Smooth muscle cell (in vitro differentiated cells): Measurements from ENCODE around the gene TTC33. TPM values are rescaled to one million over a fixed set of nuclear protein-coding genes. Genes with fewer than 3 reads are reported as not detected.

ENCODE experiments used
- DNase-seq: peaks from one replicate; lab custom pipeline; 2025; ENCODE audit not compliant: unreplicated experiment; lab: John Stamatoyannopoulos, UW
- H2AFZ ChIP-seq: fragments of 200-600 bp; sonication (generic); 2 replicates; pipeline ENCODE4 v1.6.0; 2016; ENCODE audit warnings: antibody characterized with exemption, low read depth, mild to moderate bottlenecking
- H3F3A ChIP-seq: fragments of 200-600 bp; sonication (generic); 2 replicates; pipeline ENCODE4 v1.6.0; 2017; ENCODE audit warnings: antibody characterized with exemption, low read depth
- H3K27ac ChIP-seq: fragments of 200-600 bp; sonication (generic); 2 replicates; pipeline ENCODE4 v1.5.1; 2016; ENCODE audit warnings: low read depth, mild to moderate bottlenecking
- H3K27me3 ChIP-seq: fragments of 200-600 bp; sonication (generic); 2 replicates; pipeline ENCODE4 v1.6.1; 2016; ENCODE audit warnings: low read depth, mild to moderate bottlenecking
- H3K36me3 ChIP-seq: fragments of 200-600 bp; sonication (generic); 2 replicates; pipeline ENCODE4 v1.5.1; 2016; ENCODE audit warnings: low read depth
- H3K4me1 ChIP-seq: fragments of 200-600 bp; sonication (generic); 2 replicates; pipeline ENCODE4 v1.5.1; 2016; ENCODE audit warnings: low read depth
- H3K4me2 ChIP-seq: fragments of 200-600 bp; sonication (generic); 2 replicates; pipeline ENCODE4 v1.6.0; 2016; ENCODE audit warnings: mild to moderate bottlenecking
- H3K4me3 ChIP-seq: fragments of 200-600 bp; sonication (generic); 2 replicates; pipeline ENCODE4 v1.5.1; 2016; ENCODE audit warnings: mild to moderate bottlenecking
- H3K79me2 ChIP-seq: fragments of 200-600 bp; sonication (generic); 2 replicates; pipeline ENCODE4 v1.6.0; 2016; ENCODE audit warnings: low read depth, mild to moderate bottlenecking
- H3K9ac ChIP-seq: fragments of 200-600 bp; sonication (generic); 2 replicates; pipeline ENCODE4 v1.6.0; 2016; ENCODE audit warnings: low read depth
- H3K9me3 ChIP-seq: fragments of 200-600 bp; sonication (generic); replicated peaks from 2 replicates; pipeline ENCODE4 v1.5.1; 2016; ENCODE audit warnings: low read depth
- H4K20me1 ChIP-seq: fragments of 200-600 bp; sonication (generic); 2 replicates; pipeline ENCODE4 v1.6.0; 2016; ENCODE audit warnings: low read depth
- CTCF ChIP-seq: fragments of 200-600 bp; sonication (generic); IDR thresholded peaks from 2 replicates; pipeline ENCODE4 v1.5.1; 2017; ENCODE audit warnings: borderline replicate concordance, mild to moderate bottlenecking, antibody characterized with exemption; ENCODE audit not compliant: insufficient read depth, poor library complexity, severe bottlenecking
- WGBS: methylation state at CpG from one replicate; pipeline ENCODE4 v1.1.7; 2016; ENCODE audit warnings: low lambda C conversion rate; 5-methylcytosine and 5-hydroxymethylcytosine counted together
- polyA plus RNA-seq: library from polyadenylated mRNA; unstranded; fragments of >200 nt; fragmentation: Nextera tagmentation; extraction: Ambion mirVana; gene quantifications from 2 replicates; pipeline ENCODE4 v1.2.1, GENCODE V29; 2016
- total RNA-seq: library from RNA; depleted of rRNA; stranded (reverse); fragments of >200 nt; gene quantifications from 2 replicates; pipeline ENCODE4 v1.2.3, GENCODE V29; 2014

TTC33 gene
- total and polyA plus RNA-seq, 2 experiments from 2014 or later: 13.1 to 22.1 TPM

GRCh38 chr5:40578501-40579451, 177.0 kb downstream of the TTC33 start:
- H3K9ac ChIP-seq: no peak overlapping the region
- TF ChIP-seq CTCF: no peak
- no peaks in the 10 kb centered on the region for H3F3A ChIP-seq
- H3K27ac ChIP-seq: no peak overlapping the region
- H3K27me3 ChIP-seq: no peaks in the 10 kb centered on the region
- peak overlapping the region; percentile 45 for H2AFZ ChIP-seq
- no peaks in the 10 kb centered on the region for H3K36me3 ChIP-seq
- H3K4me2 ChIP-seq: no peak overlapping the region
- no peaks in the 10 kb centered on the region for H3K79me2 ChIP-seq
- 72% methylated on average over 9 of the region's 9 CpGs for WGBS
- H3K4me3 ChIP-seq: no peak overlapping the region
- no peak for DNase-seq
- no peaks in the 10 kb centered on the region for H4K20me1 ChIP-seq
- no peaks in the 10 kb centered on the region for H3K4me1 ChIP-seq
- no peaks in the 10 kb centered on the region for H3K9me3 ChIP-seq

- no peak overlapping the region for H3K4me3 ChIP-seq
- no peaks in the 10 kb centered on the region for H3K36me3 ChIP-seq
- no peaks in the 10 kb centered on the region for H3K9me3 ChIP-seq
- no peaks in the 10 kb centered on the region for H3F3A ChIP-seq
- H3K4me2 ChIP-seq: no peak overlapping the region
- 90% methylated on average over 3 of the region's 3 CpGs for WGBS
- no peaks in the 10 kb centered on the region for H3K4me1 ChIP-seq
- no peak overlapping the region for H2AFZ ChIP-seq
- no peaks in the 10 kb centered on the region for H3K79me2 ChIP-seq
- H4K20me1 ChIP-seq: no peaks in the 10 kb centered on the region
- no peak for TF ChIP-seq CTCF
- H3K9ac ChIP-seq: no peak overlapping the region
- no peak overlapping the region for H3K27ac ChIP-seq
- no peak for DNase-seq
- H3K27me3 ChIP-seq: no peaks in the 10 kb centered on the region
Measured at GRCh38 chr5:40577718-40578117, 178.0 kb downstream of the TTC33 start.

- Histone ChIP-seq H3K79me2 (no peaks in the 10 kb centered on the region), H3K4me2 (no peak overlapping the region), H4K20me1 (no peaks in the 10 kb centered on the region), H3K27ac (no peak overlapping the region), H3K4me3 (no peak overlapping the region), H3K9ac (no peak overlapping the region), H3K36me3 (no peaks in the 10 kb centered on the region), H3K27me3 (no peaks in the 10 kb centered on the region), H2AFZ (no peak overlapping the region), H3K4me1 (no peaks in the 10 kb centered on the region), H3K9me3 (no peaks in the 10 kb centered on the region), H3F3A (no peaks in the 10 kb centered on the region)
- DNase-seq: no peak
- WGBS: 88% methylated on average over 3 of the region's 3 CpGs
- TF ChIP-seq CTCF: no peak
Measured at GRCh38 chr5:40575921-40576320, 179.8 kb downstream of the TTC33 start.
